Glomerular visceral epithelial cell (primary cell): Measurements from ENCODE around the gene MGMT.

Experiments used
- DNase-seq: peaks from one replicate; pipeline ENCODE4 v3.0.0-alpha.2; 2016; ENCODE audit errors: extremely low spot score

MGMT gene

DNA sequence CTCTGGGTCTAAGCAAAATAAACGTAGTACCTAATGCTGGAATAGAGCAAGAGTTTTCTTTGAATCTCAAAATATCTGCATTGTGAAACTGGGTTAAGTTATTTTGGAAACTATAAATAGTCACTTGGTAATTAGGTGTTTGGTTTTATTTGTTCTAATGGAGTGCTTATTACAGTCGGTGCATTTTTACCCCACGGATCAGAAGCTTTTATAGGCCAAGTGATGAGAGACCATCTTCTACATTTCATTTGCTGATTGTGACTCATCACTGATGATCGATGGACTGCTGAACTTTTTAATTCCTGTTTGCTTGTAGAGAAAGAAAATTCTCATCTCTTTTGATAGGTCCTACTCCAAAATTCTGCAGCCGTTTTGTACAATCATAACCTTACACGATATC lies 28.2 kb downstream of the MGMT start:
- DNase-seq = no peak

GRCh38 chr10:129495698-129496097 lies 28.7 kb downstream of the MGMT start:
- DNase-seq = no peak

DNA sequence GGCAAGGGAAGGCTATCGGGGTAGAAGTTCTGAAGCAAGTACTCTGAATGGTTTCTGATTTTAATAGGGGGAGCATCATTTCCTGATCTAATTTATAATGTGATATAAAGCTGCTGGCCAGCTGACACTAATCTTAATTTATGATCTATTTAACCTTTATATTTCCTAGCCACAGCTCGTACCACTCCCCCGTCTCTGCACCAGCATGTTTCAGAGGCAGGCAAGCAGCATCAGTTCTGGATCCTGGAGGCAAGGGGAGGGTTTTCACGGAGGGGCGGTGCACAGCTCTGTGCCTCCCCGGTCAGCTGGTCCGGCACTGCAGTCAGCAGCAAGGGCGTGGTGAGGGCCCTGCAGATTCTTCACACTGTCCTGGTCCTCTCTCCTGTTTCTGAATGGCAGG lies 30.0 kb downstream of the MGMT start:
- DNase-seq = no peak

- DNase-seq = no peak
Measured at GRCh38 chr10:129498680-129499079, 31.6 kb downstream of the MGMT start.

DNA sequence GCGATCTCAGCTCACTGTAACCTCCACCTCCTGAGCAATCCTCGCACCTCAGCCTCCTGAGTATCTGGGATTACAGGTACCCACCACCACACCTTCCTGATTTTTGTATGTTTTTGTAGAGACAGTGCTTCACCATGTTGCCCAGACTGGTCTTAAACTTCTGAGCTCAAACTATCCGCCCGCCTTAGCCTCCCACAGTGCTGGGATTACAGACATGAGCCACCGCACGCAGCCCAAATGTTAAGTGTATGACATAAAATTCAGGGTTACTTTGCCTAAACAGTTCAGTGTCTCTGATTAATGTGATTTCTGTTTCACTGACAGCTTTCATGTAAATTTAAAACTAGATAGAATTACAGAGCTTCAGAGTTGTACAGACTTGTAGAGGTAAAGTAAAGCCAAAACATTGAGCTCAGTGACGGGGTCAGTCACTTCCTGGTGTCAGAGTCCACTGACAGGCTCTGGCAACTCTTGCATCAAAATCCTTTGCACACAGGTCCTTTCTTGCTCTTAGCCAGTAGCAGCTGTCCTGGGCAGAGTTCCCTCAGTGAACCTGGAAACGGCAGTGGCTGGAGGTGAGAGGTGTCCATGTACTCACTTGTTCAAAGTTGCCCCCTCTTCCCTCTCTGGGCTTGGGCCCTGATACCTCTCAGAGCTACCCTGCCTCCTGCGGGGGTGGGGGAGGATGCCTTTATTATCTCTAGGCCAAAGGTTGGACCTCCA lies 33.7 kb downstream of the MGMT start:
- no peak for DNase-seq

DNA sequence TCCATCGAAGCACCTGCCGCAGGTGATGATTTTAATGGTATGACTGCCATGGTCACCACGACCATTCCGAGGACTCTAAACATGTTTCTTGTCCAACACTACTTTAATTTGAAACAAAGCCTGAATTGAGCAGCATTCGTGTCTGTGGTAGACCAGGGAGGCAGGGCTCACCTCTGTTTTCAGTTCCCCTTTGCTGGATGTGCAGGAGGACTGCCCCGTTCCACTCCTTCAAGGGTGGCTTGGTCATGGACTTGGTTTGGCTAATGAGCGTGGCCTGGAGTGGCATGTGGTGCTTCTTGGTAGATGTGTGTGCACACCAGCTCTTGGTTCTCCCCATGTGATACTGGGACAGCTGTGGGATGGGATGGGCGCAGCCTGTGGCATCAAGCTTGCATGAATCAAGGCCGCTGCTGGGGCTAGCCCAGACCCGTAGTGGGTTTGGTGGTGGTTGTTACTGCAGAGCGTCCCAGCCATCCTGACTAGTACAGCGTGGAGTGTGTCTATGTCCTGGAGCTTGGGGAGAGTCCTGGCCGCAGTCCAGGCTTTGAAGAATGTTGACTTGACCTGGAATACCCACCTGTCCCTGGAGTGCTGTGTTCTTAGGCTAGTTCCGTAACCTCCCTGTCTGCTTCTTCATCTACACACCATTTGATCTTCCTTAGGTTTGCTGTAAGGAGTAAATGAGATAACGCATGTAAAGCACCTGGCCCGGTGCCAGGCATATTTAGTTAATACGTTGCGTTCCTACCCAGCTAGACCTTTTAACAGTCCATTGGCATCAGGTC lies 34.8 kb downstream of the MGMT start:
- DNase-seq = no peak

GRCh38 chr10:129502448-129502847 lies 35.4 kb downstream of the MGMT start:
- DNase-seq = no peak

- no peak for DNase-seq
Measured at GRCh38 chr10:129505500-129506075, 38.5 kb downstream of the MGMT start.

DNA sequence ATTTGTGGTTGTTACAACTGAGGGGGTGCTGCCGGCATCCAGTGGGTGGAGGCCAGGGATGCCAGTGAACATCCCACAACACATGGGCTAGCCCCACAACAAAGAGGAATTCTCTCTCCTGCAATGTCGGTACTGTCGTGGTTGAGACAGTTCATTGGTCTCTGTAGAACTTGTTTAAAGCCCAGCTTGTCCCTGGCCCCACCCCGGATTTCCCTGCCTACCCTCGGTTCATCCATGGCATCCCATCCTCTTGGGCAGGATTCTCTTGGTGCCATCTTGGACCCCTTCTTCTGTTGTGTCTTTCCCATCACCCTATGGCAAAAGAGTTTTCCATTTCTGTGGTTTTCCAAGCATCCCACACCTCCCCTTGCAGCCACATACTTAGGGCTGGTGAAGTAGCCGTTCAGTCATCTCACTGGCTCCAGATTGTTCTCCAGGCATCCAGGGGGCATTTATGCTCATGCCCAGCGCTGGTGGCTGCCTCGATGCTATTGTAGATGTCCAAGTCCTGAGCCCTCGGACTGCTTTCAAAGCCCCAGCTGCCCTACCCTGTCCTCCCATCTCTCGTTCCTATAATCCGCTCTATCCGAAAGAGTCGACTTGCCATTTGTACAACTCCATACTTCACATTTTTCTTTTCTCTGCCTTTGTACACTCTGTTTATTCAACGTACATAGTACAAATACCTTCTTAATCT lies 39.2 kb downstream of the MGMT start:
- DNase-seq = no peak

- no peak for DNase-seq
Measured at GRCh38 chr10:129507216-129507889, 40.3 kb downstream of the MGMT start.

DNA sequence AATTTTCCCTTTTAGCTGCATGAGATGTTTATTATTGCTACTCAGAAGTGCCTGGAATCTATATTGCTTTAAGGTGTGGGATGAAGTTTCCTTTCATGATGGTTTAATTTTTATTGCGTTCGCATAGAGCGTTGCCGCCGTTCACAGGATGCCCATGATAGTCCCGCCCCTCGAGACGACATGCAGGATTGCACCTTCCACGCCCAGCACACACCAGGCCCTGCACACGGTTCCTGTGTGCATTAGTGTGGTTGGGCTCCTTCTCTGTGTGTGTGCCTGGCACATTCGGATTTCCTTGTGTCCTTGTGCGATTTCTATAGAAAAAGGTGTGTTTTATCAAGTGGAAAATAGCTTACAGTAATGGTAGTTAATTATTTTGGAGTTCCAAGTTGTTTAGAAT lies 42.1 kb downstream of the MGMT start:
- DNase-seq = no peak

- no peak for DNase-seq
Measured at GRCh38 chr10:129509835-129510234, 42.8 kb downstream of the MGMT start.

DNA sequence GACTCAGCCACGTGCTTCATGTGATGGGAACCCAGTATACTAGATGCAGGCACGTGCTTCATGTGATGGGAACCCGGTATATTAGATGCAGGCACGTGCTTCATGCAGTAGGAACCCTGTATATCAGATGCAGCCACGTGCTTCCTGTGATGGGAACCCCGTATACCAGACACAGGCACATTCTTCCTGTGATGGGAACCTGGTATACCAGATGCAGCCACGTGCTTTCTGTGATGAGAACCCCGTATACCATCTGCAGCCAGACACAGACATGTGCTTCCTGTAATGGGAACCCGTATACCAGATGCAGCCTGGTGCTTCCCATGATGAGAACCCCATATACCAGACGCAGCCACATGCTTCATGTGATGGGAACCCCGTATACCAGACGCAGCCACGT lies 44.0 kb downstream of the MGMT start:
- no peak for DNase-seq

GRCh38 chr10:129511758-129512157 lies 44.7 kb downstream of the MGMT start:
- DNase-seq = no peak

- no peak for DNase-seq
Measured at GRCh38 chr10:129513312-129513711, 46.3 kb downstream of the MGMT start.

DNA sequence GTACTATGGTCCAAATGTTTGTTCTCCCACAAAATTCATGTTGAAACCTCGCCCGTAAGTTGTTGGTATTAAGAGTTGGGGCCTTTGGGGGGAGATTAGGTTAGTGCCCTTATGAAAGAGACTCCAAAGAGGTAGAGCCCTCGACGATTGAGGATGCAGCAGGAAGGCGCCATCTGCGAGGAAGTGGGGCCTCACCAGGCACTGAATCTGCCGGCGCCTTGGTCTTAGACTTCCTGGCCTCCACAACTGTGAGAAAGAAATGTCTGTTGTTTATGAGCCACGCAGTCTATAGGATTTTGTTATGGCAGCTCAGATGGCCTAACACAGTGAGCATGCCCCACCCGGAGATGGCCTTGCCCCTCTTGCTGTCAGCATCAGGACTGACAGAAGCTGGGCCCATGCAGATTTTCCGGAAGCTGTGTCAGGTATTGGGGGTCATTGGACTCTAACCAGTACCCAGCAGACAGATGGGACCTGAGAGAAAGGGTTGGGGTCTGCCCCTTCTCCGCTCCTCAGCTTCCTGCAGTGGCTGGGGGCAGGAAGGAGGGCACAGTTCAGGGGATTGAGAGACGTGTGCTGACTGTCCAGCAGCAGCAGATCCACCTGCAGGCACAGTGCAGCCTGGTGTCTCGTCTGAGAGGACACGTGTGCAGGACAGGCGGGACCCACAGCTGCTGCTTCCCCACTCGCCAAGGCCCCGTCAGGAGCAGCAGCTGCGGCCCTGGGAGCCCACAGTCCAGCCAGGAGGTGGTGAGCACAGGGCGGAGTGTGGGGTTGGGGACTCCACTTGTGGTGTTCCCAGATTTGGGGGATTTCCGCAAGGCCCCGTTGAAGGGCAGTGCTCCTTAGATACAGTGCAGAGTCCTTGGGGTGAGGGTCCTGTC lies 47.8 kb downstream of the MGMT start:
- no peak for DNase-seq

DNA sequence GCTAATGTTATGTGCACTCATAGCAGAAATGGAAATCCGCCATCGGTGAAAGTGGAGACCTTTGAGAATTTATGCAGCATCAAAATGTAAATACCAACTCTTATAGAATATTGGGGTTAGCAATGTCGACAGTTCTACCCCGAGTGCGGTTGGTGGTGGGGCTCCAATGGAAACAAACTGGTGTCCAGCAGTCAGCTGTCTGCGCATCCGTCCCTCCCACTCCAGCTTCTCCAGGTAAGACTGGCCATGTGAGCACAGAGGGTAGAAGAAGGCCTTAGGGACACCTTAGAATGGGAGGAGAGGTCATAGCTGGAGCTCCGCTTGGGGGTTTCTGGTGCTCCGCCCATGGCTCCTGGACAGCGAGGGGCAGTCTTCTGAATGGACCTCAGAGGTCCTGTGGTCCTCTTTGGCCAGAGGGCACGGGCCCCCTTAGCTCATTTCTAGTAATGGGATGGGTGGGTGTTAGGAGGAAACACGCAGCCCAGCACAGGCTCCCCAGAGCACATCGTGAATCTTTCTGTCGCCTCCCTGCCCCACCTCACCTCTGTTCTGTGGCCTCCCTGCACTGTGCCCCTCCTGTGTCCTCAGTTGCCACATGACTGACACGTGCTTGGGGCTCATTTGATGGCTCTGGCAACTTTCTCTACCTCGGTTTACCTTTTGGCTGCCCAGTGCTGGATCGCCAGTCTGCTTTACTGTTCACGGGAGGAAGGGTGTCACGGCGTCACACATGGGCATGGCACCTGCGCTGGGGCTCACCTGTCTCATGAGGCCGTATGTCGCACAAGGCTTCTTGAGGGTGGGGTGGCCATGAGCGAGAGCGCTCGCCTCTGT lies 50.0 kb downstream of the MGMT start:
- no peak for DNase-seq

GRCh38 chr10:129517680-129518057 lies 50.6 kb downstream of the MGMT start:
- DNase-seq = no peak

GRCh38 chr10:129518793-129519192 lies 51.8 kb downstream of the MGMT start:
- DNase-seq = no peak
